IMR-90 (cell line): ENCODE results near the gene TSC22D3. TPM values are rescaled to one million over a fixed set of nuclear protein-coding genes. Genes with fewer than 3 reads are reported as not detected.

Experiments used
- ATAC-seq: fragments of 200-7000 bp; cut with Tn5 transposase; 2 replicates; pipeline ENCODE4 v1.9.1; 2020; ENCODE audit warnings: low read depth, mild to moderate bottlenecking, moderate library complexity
- BruUV-seq: library from RNA; stranded (reverse); fragments of 400-500 nt; replicated peaks from 2 replicates; lab custom pipeline; 2021; lab: Mats Ljungman, UMichigan
- CTCF ChIA-PET: fragments of 300-600 bp; formaldehyde crosslinking; extraction: SDS; loops from one replicate; lab custom pipeline; 2021; ENCODE audit warnings: antibody characterized with exemption; lab: Yijun Ruan, JAX
- POLR2A ChIA-PET: fragments of 300-600 bp; sonication (Branson Sonifier 250); formaldehyde crosslinking; loops from one replicate; lab custom pipeline; 2022; ENCODE audit warnings: antibody characterized with exemption; ENCODE audit not compliant: unreplicated experiment; lab: Charles Lee
- DNase-seq: peaks from one replicate; pipeline ENCODE4 v3.0.0; 2013
- H2AFZ ChIP-seq: replicated peaks from 2 replicates; pipeline ENCODE3; 2013; ENCODE audit warnings: low read length, mild to moderate bottlenecking; ENCODE audit not compliant: poor library complexity
- H2AK5ac ChIP-seq: 2 replicates; pipeline ENCODE4 v1.6.1; 2013; ENCODE audit warnings: low read depth, low read length, inconsistent platforms
- H2AK9ac ChIP-seq: replicated peaks from 2 replicates; pipeline ENCODE3; 2013; ENCODE audit warnings: mild to moderate bottlenecking, low read depth, low read length, moderate library complexity; ENCODE audit not compliant: poor library complexity
- H2BK120ac ChIP-seq: 2 replicates; pipeline ENCODE4 v1.6.1; 2013; ENCODE audit warnings: low read depth, low read length, inconsistent platforms
- H2BK15ac ChIP-seq: 3 replicates; pipeline ENCODE4 v1.6.1; 2013; ENCODE audit warnings: low read depth, low read length, inconsistent platforms
- H2BK20ac ChIP-seq: 2 replicates; pipeline ENCODE4 v1.6.1; 2013; ENCODE audit warnings: low read depth, mild to moderate bottlenecking, inconsistent platforms, low read length, moderate library complexity
- H2BK5ac ChIP-seq: 2 replicates; pipeline ENCODE4 v1.6.1; 2013; ENCODE audit warnings: mild to moderate bottlenecking, low read depth, low read length, inconsistent platforms; ENCODE audit not compliant: poor library complexity, severe bottlenecking
- H3K14ac ChIP-seq: replicated peaks from 2 replicates; pipeline ENCODE4 v1.6.1; 2013; ENCODE audit warnings: low read depth, low read length, inconsistent platforms
- H3K18ac ChIP-seq: 2 replicates; pipeline ENCODE4 v1.6.1; 2013; ENCODE audit warnings: low read depth, low read length, control low read depth
- H3K23ac ChIP-seq: 2 replicates; pipeline ENCODE4 v1.6.1; 2013; ENCODE audit warnings: low read depth, low read length, inconsistent platforms
- H3K27ac ChIP-seq: 2 replicates; pipeline ENCODE4 v1.5.1; 2013; ENCODE audit warnings: mild to moderate bottlenecking, control low read depth, low read length; ENCODE audit not compliant: insufficient read depth
- H3K27me3 ChIP-seq: 2 replicates; pipeline ENCODE4 v1.6.1; 2013; ENCODE audit warnings: low read length; ENCODE audit not compliant: control insufficient read depth, insufficient read depth
- H3K36me3 ChIP-seq: 2 replicates; pipeline ENCODE4 v1.6.1; 2013; ENCODE audit warnings: low read length, mixed read lengths; ENCODE audit not compliant: control insufficient read depth, insufficient read depth
- H3K4ac ChIP-seq: 2 replicates; pipeline ENCODE4 v1.6.1; 2013; ENCODE audit warnings: low read depth, low read length, inconsistent platforms
- H3K4me1 ChIP-seq: 2 replicates; pipeline ENCODE4 v1.6.1; 2013; ENCODE audit warnings: low read length, mixed read lengths; ENCODE audit not compliant: control insufficient read depth, insufficient read depth
- H3K4me2 ChIP-seq: 2 replicates; pipeline ENCODE4 v1.6.1; 2013; ENCODE audit warnings: low read depth, mild to moderate bottlenecking, control low read depth, low read length, moderate library complexity
- H3K4me3 ChIP-seq: 2 replicates; pipeline ENCODE4 v1.5.1; 2013; ENCODE audit warnings: low read depth, mild to moderate bottlenecking, control low read depth, low read length, moderate library complexity; ENCODE audit not compliant: insufficient read depth
- H3K56ac ChIP-seq: 2 replicates; pipeline ENCODE4 v1.6.1; 2013; ENCODE audit warnings: low read length, inconsistent platforms; ENCODE audit not compliant: insufficient read depth; ENCODE audit errors: extremely low read depth
- H3K79me1 ChIP-seq, 2 experiments: 2 replicates each; pipeline ENCODE4 v1.6.1; 2013; ENCODE audit warnings: low read length in 2 of 2, inconsistent platforms in 1 of 2, low read depth in 1 of 2
- H3K9ac ChIP-seq: 2 replicates; pipeline ENCODE4 v1.6.1; 2013; ENCODE audit warnings: low read depth, low read length, control low read depth
- H3K9me1 ChIP-seq: 2 replicates; pipeline ENCODE4 v1.6.1; 2013; ENCODE audit warnings: low read length, inconsistent platforms; ENCODE audit not compliant: insufficient read depth
- H3K9me3 ChIP-seq: 2 replicates; pipeline ENCODE4 v1.6.1; 2013; ENCODE audit warnings: low read length; ENCODE audit not compliant: control insufficient read depth, insufficient read depth
- H4K20me1 ChIP-seq: 2 replicates; pipeline ENCODE4 v1.6.1; 2013; ENCODE audit warnings: low read length, inconsistent platforms; ENCODE audit not compliant: insufficient read depth
- H4K5ac ChIP-seq: 2 replicates; pipeline ENCODE4 v1.6.1; 2013; ENCODE audit warnings: mild to moderate bottlenecking, low read depth, low read length, control low read depth
- H4K8ac ChIP-seq, 2 experiments: 2 replicates each; pipeline ENCODE4 v1.6.1; 2013; ENCODE audit warnings: low read depth in 2 of 2, low read length in 2 of 2, control low read depth in 1 of 2, inconsistent platforms in 1 of 2
- H4K91ac ChIP-seq: 2 replicates; pipeline ENCODE4 v1.6.1; 2013; ENCODE audit warnings: low read depth, low read length, inconsistent platforms; ENCODE audit not compliant: insufficient read depth
- FOS ChIP-seq: fragments of 150-350 bp; IDR thresholded peaks from 2 replicates; pipeline ENCODE4 v1.6.1; 2016; ENCODE audit warnings: low read depth, low read length
- NFE2L2 ChIP-seq: fragments of 150-350 bp; IDR thresholded peaks from 2 replicates; pipeline ENCODE4 v1.6.1; 2016; ENCODE audit warnings: low read depth, mild to moderate bottlenecking, low read length
- RFX5 ChIP-seq: IDR thresholded peaks from 2 replicates; pipeline ENCODE4 v1.8.0; 2012; ENCODE audit warnings: low read depth, mild to moderate bottlenecking, low read length, moderate library complexity
- WGBS, 2 experiments: methylation state at CpG; one replicate each; pipeline versions ENCODE4 v1.1.5 to v1.1.7; 2013; ENCODE audit warnings: missing lambda C conversion rate in 2 of 2; ENCODE audit not compliant: insufficient read length in 1 of 2; ENCODE audit errors: extremely low coverage in 2 of 2; 5-methylcytosine and 5-hydroxymethylcytosine counted together
- dilution Hi-C: fragments of 300-500 bp; cut with HindIII; formaldehyde crosslinking; loops from one replicate; pipeline ENCODE4 v1.14.3; 2018; ENCODE audit warnings: low sequenced_read_pairs; ENCODE audit not compliant: unreplicated experiment
- in situ Hi-C: fragments of 300-500 bp; cut with MboI; formaldehyde crosslinking; loops from 3 replicates; pipeline ENCODE4 v1.14.3; 2019; ENCODE audit warnings: low sequenced_read_pairs, inconsistent platforms, mixed read lengths
- intact Hi-C: fragments of 100-400 bp; cut with micrococcal nuclease; formaldehyde crosslinking; loops from 2 replicates; pipeline ENCODE4 v1.10.0; 2022
- polyA plus RNA-seq, 3 experiments: library from polyadenylated mRNA; depleted of rRNA; stranded (reverse); fragments of >200 nt; gene quantifications; 2 replicates each; pipeline ENCODE4 v1.2.3, GENCODE V29; 2012; ENCODE audit warnings: low replicate concordance in 1 of 3
- total RNA-seq: library from RNA; depleted of rRNA; stranded (reverse); fragments of >200 nt; gene quantifications from 2 replicates; pipeline ENCODE4 v1.2.3, GENCODE V29; 2012

Gene TSC22D3
- total and polyA plus RNA-seq, 2 of the 4 experiments (the other 2 are of a cell fraction) = 9.9 to 14.0 TPM

DNA sequence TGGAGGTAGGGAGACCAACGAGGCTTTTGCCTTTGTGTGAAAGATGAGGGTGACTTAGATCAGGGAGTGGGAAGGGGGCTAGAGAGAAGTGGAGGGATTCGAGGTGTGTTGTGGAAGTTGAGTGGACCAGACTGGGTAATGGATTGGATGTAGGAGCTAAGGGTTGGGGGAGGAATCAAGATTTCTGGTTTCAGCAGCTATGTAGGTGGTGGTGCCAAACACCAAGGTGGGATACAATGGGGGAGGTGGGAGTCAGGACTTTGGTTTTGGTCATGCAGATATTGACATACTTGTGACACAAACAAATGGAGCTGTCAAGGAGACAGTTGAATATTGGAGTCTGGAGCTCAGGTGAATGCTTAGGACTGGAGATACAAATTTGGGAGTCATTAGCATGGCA lies 71.0 kb downstream of the TSC22D3 start:
- TF ChIP-seq FOS (no peak), RFX5 (no peak), NFE2L2 (no peak)
- ChIA-PET POLR2A (no interaction called here), CTCF (no interaction called here)
- no peak overlapping the region for H3K4ac ChIP-seq
- H2BK5ac ChIP-seq = no peak overlapping the region
- no peak overlapping the region for H4K8ac ChIP-seq
- no peak overlapping the region for H3K27ac ChIP-seq
- H2BK15ac ChIP-seq = no peak overlapping the region
- no TSS peak for BruUV-seq
- H2AK5ac ChIP-seq = no peak overlapping the region
- H2AK9ac ChIP-seq = no peak overlapping the region
- no peak for ATAC-seq
- dilution Hi-C loops (no loop called here), in situ Hi-C loops (no loop called here), intact Hi-C loops (no loop called here)
- H4K91ac ChIP-seq = no peak overlapping the region
- H3K9me1 ChIP-seq = no peaks in the 10 kb centered on the region
- H3K36me3 ChIP-seq = no peaks in the 10 kb centered on the region
- no peak for DNase-seq
- no peak overlapping the region for H3K4me3 ChIP-seq
- H2BK20ac ChIP-seq = no peak overlapping the region
- no peak overlapping the region for H3K14ac ChIP-seq
- no peak overlapping the region for H4K5ac ChIP-seq
- no peak overlapping the region for H3K18ac ChIP-seq
- H3K4me1 ChIP-seq = no peaks in the 10 kb centered on the region
- H3K27me3 ChIP-seq = peaks cover 19% of the 10 kb centered on the region
- H3K4me2 ChIP-seq = no peak overlapping the region
- 0% methylated on average over 1 of the region's 2 CpGs; no CpG with 5 or more reads in 1 of the 2 experiments for WGBS, 2 experiments
- no peaks in the 10 kb centered on the region for H3K79me1 ChIP-seq
- H4K20me1 ChIP-seq = no peaks in the 10 kb centered on the region; the same call in 1 of the 2 replicates
- H2AFZ ChIP-seq = no peak overlapping the region
- no peak overlapping the region for H3K23ac ChIP-seq
- H3K9ac ChIP-seq = no peak overlapping the region
- no peak overlapping the region for H3K56ac ChIP-seq
- no peak overlapping the region for H2BK120ac ChIP-seq
- H3K9me3 ChIP-seq = no peaks in the 10 kb centered on the region
